Endothelial cell of umbilical vein (primary cell): ENCODE results near the gene C6orf132. TPM values are rescaled to one million over a fixed set of nuclear protein-coding genes. Genes with fewer than 3 reads are reported as not detected.

Experiments used
- BruUV-seq: library from RNA; stranded (reverse); fragments of 400-500 nt; replicated peaks from 2 replicates; lab custom pipeline; 2021; lab: Mats Ljungman, UMichigan
- CTCF ChIA-PET: fragments of 300-600, 350-600 bp; sonication (Branson Sonifier 250); formaldehyde crosslinking; loops from one replicate; lab custom pipeline; 2021; ENCODE audit warnings: antibody characterized with exemption, inconsistent platforms; lab: Charles Lee
- POLR2A ChIA-PET: fragments of 300-600, 350-600 bp; sonication (Branson Sonifier 250); formaldehyde crosslinking; loops from one replicate; lab custom pipeline; 2021; ENCODE audit warnings: antibody characterized with exemption, inconsistent platforms; lab: Charles Lee
- DNase-seq: peaks from one replicate; pipeline ENCODE4 v3.0.0-alpha.2; 2011; ENCODE audit warnings: low read depth, low spot score
- FAIRE-seq: peaks from 2 replicates; lab custom pipeline; 2011; peaks lifted over from hg19 to GRCh38; lab: Jason Lieb, UNC
- H2AFZ ChIP-seq: 2 replicates; pipeline ENCODE4 v1.6.0; 2012; ENCODE audit warnings: low read depth, low read length, control low read depth, inconsistent platforms
- H3K27ac ChIP-seq: 2 replicates; pipeline ENCODE4 v1.5.1; 2011; ENCODE audit warnings: low read depth, mild to moderate bottlenecking, control low read depth, low read length, moderate library complexity; ENCODE audit not compliant: insufficient read depth
- H3K27me3 ChIP-seq, 2 experiments: 2 replicates each; pipeline versions ENCODE4 v1.6.0 to v1.6.1; 2011; ENCODE audit warnings: low read length in 2 of 2, mixed read lengths in 1 of 2; ENCODE audit not compliant: control insufficient read depth in 2 of 2, insufficient read depth in 2 of 2
- H3K36me3 ChIP-seq, 2 experiments: 2 replicates in 1 of 2; 3 replicates in 1 of 2; pipeline ENCODE4 v1.5.1; 2011; ENCODE audit warnings: low read length in 2 of 2, mild to moderate bottlenecking in 1 of 2, moderate library complexity in 1 of 2; ENCODE audit not compliant: control insufficient read depth in 2 of 2, insufficient read depth in 2 of 2; ENCODE audit errors: extremely low read depth in 1 of 2
- H3K4me1 ChIP-seq: 3 replicates; pipeline ENCODE4 v1.5.1; 2011; ENCODE audit warnings: mild to moderate bottlenecking, low read length; ENCODE audit not compliant: control insufficient read depth, insufficient read depth; ENCODE audit errors: extremely low read depth
- H3K4me2 ChIP-seq: 2 replicates; pipeline ENCODE4 v1.6.1; 2011; ENCODE audit warnings: low read length, control low read depth, mixed read lengths; ENCODE audit not compliant: insufficient read depth
- H3K4me3 ChIP-seq, 3 experiments: fragments of 200-600 bp in 1 of 3; sonication (generic), shearing (Covaris generic) in 1 of 3; replicated peaks in 1 of 3; 2 replicates each; pipeline ENCODE4 v1.5.1; 2011 to 2016; ENCODE audit warnings: control low read depth in 3 of 3, low read length in 3 of 3, mild to moderate bottlenecking in 2 of 3, inconsistent platforms in 1 of 3, low read depth in 1 of 3, moderate library complexity in 1 of 3; ENCODE audit not compliant: insufficient read depth in 1 of 3
- H3K79me2 ChIP-seq: 2 replicates; pipeline ENCODE4 v1.6.0; 2012; ENCODE audit warnings: low read length, inconsistent platforms; ENCODE audit not compliant: control insufficient read depth, insufficient read depth
- H3K9ac ChIP-seq: replicated peaks from 2 replicates; pipeline ENCODE3; 2011; ENCODE audit warnings: low read length, control low read depth; ENCODE audit not compliant: insufficient read depth; ENCODE audit errors: extremely low read depth
- H3K9me1 ChIP-seq: replicated peaks from 3 replicates; pipeline ENCODE4 v1.6.0; 2011; ENCODE audit warnings: mild to moderate bottlenecking, low read length; ENCODE audit not compliant: control insufficient read depth, insufficient read depth; ENCODE audit errors: extremely low read depth
- H3K9me3 ChIP-seq: replicated peaks from 2 replicates; pipeline ENCODE4 v1.5.1; 2012; ENCODE audit warnings: low read length, inconsistent platforms; ENCODE audit not compliant: control insufficient read depth, insufficient read depth
- H4K20me1 ChIP-seq: replicated peaks from 2 replicates; pipeline ENCODE3; 2011; ENCODE audit warnings: mild to moderate bottlenecking, low read length; ENCODE audit not compliant: control insufficient read depth, insufficient read depth; ENCODE audit errors: extremely low read depth
- CTCF ChIP-seq, 2 donors: IDR thresholded peaks; 1 replicate in 1 of 2; 2 replicates in 1 of 2; pipeline ENCODE4 v1.5.1; 2011; ENCODE audit warnings: low read length in 2 of 2, mild to moderate bottlenecking in 2 of 2, moderate library complexity in 2 of 2, control low read depth in 1 of 2, inconsistent platforms in 1 of 2, low read depth in 1 of 2; ENCODE audit not compliant: insufficient read depth in 1 of 2; ENCODE audit errors: extremely low read depth in 1 of 2
- EZH2 ChIP-seq: IDR thresholded peaks from 2 replicates; pipeline ENCODE4 v1.6.1; 2012; ENCODE audit warnings: borderline replicate concordance, low read depth, mild to moderate bottlenecking, moderate library complexity, low read length, inconsistent platforms; ENCODE audit not compliant: severe bottlenecking
- FOS ChIP-seq: IDR thresholded peaks from 2 replicates; pipeline ENCODE4 v1.6.1; 2011; ENCODE audit warnings: mild to moderate bottlenecking, low read length, moderate library complexity, borderline replicate concordance; ENCODE audit not compliant: insufficient read depth
- GATA2 ChIP-seq: IDR thresholded peaks from 2 replicates; pipeline ENCODE4 v1.7.0; 2011; ENCODE audit warnings: low read depth, mild to moderate bottlenecking, moderate library complexity, mixed read lengths, low read length; ENCODE audit not compliant: insufficient read length, insufficient read depth
- JUN ChIP-seq: IDR thresholded peaks from 2 replicates; pipeline ENCODE4 v1.6.1; 2011; ENCODE audit warnings: borderline replicate concordance, low read depth; ENCODE audit not compliant: insufficient read length, insufficient read depth
- POLR2A ChIP-seq: IDR thresholded peaks from 2 replicates; pipeline ENCODE4 v1.6.1; 2012; ENCODE audit warnings: low read depth, mild to moderate bottlenecking, control low read depth, low read length
- dilution Hi-C: fragments of 300-500 bp; cut with MboI; formaldehyde crosslinking; loops from one replicate; pipeline ENCODE4 v1.15.0; 2019; ENCODE audit warnings: low sequenced_read_pairs; ENCODE audit not compliant: extremely low pct_ligation_motif_present
- intact Hi-C: fragments of 100-400 bp; cut with micrococcal nuclease; formaldehyde crosslinking; loops from one replicate; pipeline ENCODE4 v1.10.0; 2022
- polyA plus RNA-seq, 4 experiments: library from polyadenylated mRNA; depleted of rRNA in 3 of 4; stranded (reverse) in 3 of 4; unstranded in 1 of 4; fragments of >200 nt; gene quantifications; 2 replicates each; pipeline versions ENCODE4 v1.2.1 to v1.2.3, GENCODE V29; 2011 to 2012; ENCODE audit warnings: missing spikeins in 1 of 4
- total RNA-seq: library from RNA; stranded (reverse); gene quantifications from 2 replicates; pipeline ENCODE4 v1.2.3, GENCODE V29; 2021

The C6orf132 gene
- total and polyA plus RNA-seq, 2 donors (not counting 3 experiments of a cell fraction or from before 2014, with no cell fraction given): 0.15 to 0.71 TPM

GRCh38 chr6:42155293-42155692 is 12.9 kb upstream of the C6orf132 start:
- Histone ChIP-seq H3K4me3 (no peak overlapping the region), H3K9ac (no peak overlapping the region), H3K9me3 (no peaks in the 10 kb centered on the region), H3K4me2 (no peak overlapping the region), H4K20me1 (no peaks in the 10 kb centered on the region), H3K36me3 (no peaks in the 10 kb centered on the region), H3K27me3 (peaks cover 3 to 4% of the 10 kb centered on the region in 2 experiments), H3K27ac (no peak overlapping the region), H3K4me1 (no peaks in the 10 kb centered on the region), H3K79me2 (no peaks in the 10 kb centered on the region), H3K9me1 (no peaks in the 10 kb centered on the region), H2AFZ (no peak overlapping the region)
- dilution Hi-C loops: no loop called here
- CTCF ChIA-PET: interaction anchor here (1.0 kb wide), 1 partner anchor 51 kb away, joined by 6 read pairs; no protein-coding TSS in a partner anchor
- no TSS peak for BruUV-seq
- FAIRE-seq: no peak
- intact Hi-C loops: no loop called here
- TF ChIP-seq CTCF (IDR thresholded peaks at IDR 0.05; ENCODE audit: extremely low read depth in 1 of 2, insufficient read depth in 1 of 2, low read depth in 1 of 2, low read length in 2 of 2): no peak
- TF ChIP-seq FOS: no peak
- TF ChIP-seq JUN: no peak
- TF ChIP-seq EZH2: no peak
- no peak for TF ChIP-seq GATA2
- no peak for TF ChIP-seq POLR2A
- POLR2A ChIA-PET: no interaction called here
- DNase-seq: no peak
